ENCODE data around the gene CKMT2. TPM values are rescaled to one million over a fixed set of nuclear protein-coding genes. Genes with fewer than 3 reads are reported as not detected.
A peak's percentile ranks its signal among the peaks of the same experiment; 100 is the strongest.

CKMT2 gene
- total and polyA plus RNA-seq, 8 donors = 0.82 to 3.2 (median 1.9) TPM

GRCh38 chr5:81242906-81243436 is 9.8 kb downstream of the CKMT2 start:
- Histone ChIP-seq H3K4me1 (peaks cover 0 to 6% (median 0%) of the 10 kb centered on the region in 3 donors), H3K36me3 (no peaks in the 10 kb centered on the region), H3K9me3 (no peaks in the 10 kb centered on the region), H3K4me3 (no peak overlapping the region), H3K27ac (peak overlapping the region in 1 of 4 donors; percentile 19), H3K27me3 (no peaks in the 10 kb centered on the region)
- FAIRE-seq (no peak), ATAC-seq (peak in 3 of 4 donors; percentile 7 to 51 (median 40)), DNase-seq (no peak)
- intact Hi-C loops (cut with DNase I) = no loop called here
- no peak for TF ChIP-seq CTCF (IDR thresholded peaks at IDR 0.05)
- WGBS, 2 donors = 51 to 55% methylated on average over 4 of the region's 4 CpGs

DNA sequence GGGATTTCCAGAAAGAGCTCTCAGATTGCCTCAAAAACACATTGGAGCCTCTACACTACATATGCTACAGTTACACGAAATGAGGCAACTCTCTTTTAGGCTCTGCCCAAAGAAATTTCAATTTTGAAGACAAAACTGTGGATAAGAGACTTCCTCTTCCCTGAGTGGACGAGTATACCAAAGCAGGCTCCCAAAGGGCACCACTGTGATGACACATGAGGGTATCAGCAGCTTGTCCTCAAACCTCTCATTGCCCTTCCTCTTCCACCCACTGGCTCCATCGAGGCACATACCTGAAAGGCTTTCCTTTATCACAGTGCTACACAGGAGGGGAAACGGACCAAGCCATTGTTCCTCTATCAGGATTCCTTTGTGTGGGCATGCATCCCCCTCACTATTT is 11.3 kb downstream of the CKMT2 start:
- peaks cover 0 to 6% (median 0%) of the 10 kb centered on the region in 3 donors for H3K4me1 ChIP-seq
- intact Hi-C loops (cut with DNase I) = no loop called here
- TF ChIP-seq CTCF (IDR thresholded peaks at IDR 0.05) = no peak
- H3K4me3 ChIP-seq = no peak overlapping the region
- DNase-seq = no peak
- H3K27me3 ChIP-seq = no peaks in the 10 kb centered on the region
- H3K9me3 ChIP-seq = no peaks in the 10 kb centered on the region
- no peak overlapping the region for H3K27ac ChIP-seq
- H3K36me3 ChIP-seq = no peaks in the 10 kb centered on the region
- 78 to 82% methylated on average over 4 of the region's 4 CpGs for WGBS, 2 donors
- ATAC-seq = no peak
- FAIRE-seq = no peak

DNA sequence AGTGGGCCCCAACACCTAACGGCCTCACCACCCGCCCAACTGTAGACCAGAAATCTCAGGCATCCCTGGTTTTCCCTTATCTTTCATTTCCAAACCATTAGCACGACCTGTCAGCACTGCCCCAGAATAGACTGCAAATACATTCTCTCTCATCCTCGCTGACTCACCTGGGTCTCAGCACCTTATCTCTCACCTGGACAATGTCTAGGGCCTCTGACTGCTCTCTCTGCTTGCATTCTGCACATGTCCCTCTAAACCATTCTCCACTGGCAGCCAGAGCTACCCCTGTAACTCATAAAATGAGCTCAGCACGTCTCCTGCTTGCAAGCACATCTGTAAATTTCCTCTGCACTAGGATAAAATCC is 12.7 kb downstream of the CKMT2 start:
- intact Hi-C loops (cut with DNase I) = no loop called here
- no peak for DNase-seq
- WGBS, 2 donors = 80 to 84% methylated on average over 5 of the region's 5 CpGs
- H3K4me3 ChIP-seq = no peak overlapping the region
- no peak overlapping the region for H3K27ac ChIP-seq
- no peaks in the 10 kb centered on the region for H3K36me3 ChIP-seq
- H3K9me3 ChIP-seq = no peaks in the 10 kb centered on the region
- peaks cover 0 to 6% (median 0%) of the 10 kb centered on the region in 3 donors for H3K4me1 ChIP-seq
- peak in 3 of 4 donors; percentile 14 to 53 (median 37) for ATAC-seq
- FAIRE-seq = no peak
- no peaks in the 10 kb centered on the region for H3K27me3 ChIP-seq
- no peak for TF ChIP-seq CTCF (IDR thresholded peaks at IDR 0.05)

- H3K36me3 ChIP-seq = no peaks in the 10 kb centered on the region
- H3K4me1 ChIP-seq = peaks cover 0 to 6% (median 0%) of the 10 kb centered on the region in 3 donors
- intact Hi-C loops (cut with DNase I) = no loop called here
- H3K9me3 ChIP-seq = no peaks in the 10 kb centered on the region
- no peak for TF ChIP-seq CTCF (IDR thresholded peaks at IDR 0.05)
- no peak overlapping the region for H3K4me3 ChIP-seq
- no peaks in the 10 kb centered on the region for H3K27me3 ChIP-seq
- no peak for ATAC-seq
- H3K27ac ChIP-seq = peak overlapping the region in 1 of 4 donors; percentile 5
- DNase-seq = no peak
- WGBS, 2 donors = 96 to 98% methylated on average over 6 of the region's 6 CpGs
- no peak for FAIRE-seq
These were observed 13.6 kb downstream of the CKMT2 start for GRCh38 chr5:81246697-81247096.

DNA sequence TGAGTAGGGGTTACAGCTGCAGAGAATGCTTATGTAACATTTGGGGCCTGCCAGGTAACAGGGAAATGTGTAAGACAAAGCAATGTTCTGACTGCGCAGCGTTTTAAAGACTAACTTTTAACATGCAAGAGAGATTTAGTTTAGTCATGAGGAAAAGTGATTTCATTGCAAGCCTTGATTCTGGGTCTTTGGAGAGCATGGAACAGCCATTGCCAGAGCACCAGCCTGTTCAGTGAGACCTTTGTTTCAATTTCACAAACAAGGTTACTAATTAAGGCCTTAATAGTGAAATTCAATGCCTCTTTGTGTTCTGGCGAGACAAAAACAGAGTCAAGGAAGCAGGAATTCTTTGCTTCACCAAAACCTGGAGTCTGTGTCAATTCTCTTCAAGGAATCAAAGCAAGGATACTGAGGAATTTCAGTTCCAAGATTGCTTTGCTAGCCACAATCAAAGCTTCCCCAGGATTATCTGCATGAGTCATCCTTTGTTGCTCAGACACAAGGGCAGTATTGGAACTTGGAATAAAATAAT is 14.4 kb downstream of the CKMT2 start:
- WGBS, 2 donors = 53 to 57% methylated on average over 3 of the region's 3 CpGs

More for the DNA sequence above, 14.4 kb downstream of the CKMT2 start:
- Histone ChIP-seq H3K9me3 (no peaks in the 10 kb centered on the region), H3K27ac (peak overlapping the region in 2 of 4 donors; percentile 5 to 42), H3K36me3 (no peaks in the 10 kb centered on the region), H3K4me1 (peaks cover 0 to 6% (median 0%) of the 10 kb centered on the region in 3 donors), H3K27me3 (no peaks in the 10 kb centered on the region), H3K4me3 (no peak overlapping the region)
- ATAC-seq (peak in 3 of 4 donors; percentile 15 to 47 (median 27)), FAIRE-seq (no peak), DNase-seq (no peak)
- TF ChIP-seq CTCF (IDR thresholded peaks at IDR 0.05) = no peak
- intact Hi-C loops (cut with DNase I) = no loop called here
